HG02571 (cell line): ENCODE data around the gene COPS6.

Source experiments
- ATAC-seq: cut with Tn5 transposase; IDR thresholded peaks from one replicate; pipeline ENCODE4 v1.9.1; 2021; ENCODE audit warnings: mild to moderate bottlenecking, moderate library complexity; ENCODE audit not compliant: unreplicated experiment

COPS6 gene

DNA sequence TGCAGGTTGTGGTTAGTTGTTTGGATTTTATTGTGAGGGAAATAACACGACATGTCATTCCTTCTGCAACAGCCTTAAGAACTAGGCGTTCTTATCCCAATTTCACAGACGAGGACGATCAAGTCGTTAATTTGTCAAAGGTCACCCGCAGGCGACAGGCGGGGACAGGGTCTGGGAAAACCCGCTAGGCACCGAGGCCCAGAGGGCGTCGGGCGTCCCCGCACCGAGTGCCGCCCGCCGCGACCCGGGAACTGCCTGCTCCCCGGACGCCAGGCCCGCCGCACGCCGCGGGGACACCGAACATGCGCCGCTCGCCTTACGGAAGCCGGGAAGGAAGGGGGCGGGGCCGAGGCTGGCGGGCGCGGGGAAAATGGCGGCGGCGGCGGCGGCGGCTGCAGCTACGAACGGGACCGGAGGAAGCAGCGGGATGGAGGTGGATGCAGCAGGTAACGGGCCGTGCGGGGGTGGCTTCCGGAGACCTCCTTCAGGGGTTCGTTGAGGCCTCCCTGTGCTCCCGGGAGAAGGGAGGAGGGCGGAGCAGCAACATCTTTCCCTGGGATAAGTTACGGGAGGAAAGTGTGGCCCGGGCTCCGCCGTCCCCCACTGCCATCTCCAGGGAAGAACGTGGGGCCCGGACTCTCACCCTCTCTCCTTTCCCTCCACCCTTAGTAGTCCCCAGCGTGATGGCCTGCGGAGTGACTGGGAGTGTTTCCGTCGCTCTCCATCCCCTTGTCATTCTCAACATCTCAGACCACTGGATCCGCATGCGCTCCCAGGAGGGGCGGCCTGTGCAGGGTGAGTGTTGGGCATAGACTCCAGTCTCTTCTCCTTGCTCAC, at the start of gene COPS6:
Gene COPS6 (plus strand): TSS at position 349 of the 837 bp plus-strand sequence. CDS start 22 bp downstream, at position 371.
- no peak for ATAC-seq

DNA sequence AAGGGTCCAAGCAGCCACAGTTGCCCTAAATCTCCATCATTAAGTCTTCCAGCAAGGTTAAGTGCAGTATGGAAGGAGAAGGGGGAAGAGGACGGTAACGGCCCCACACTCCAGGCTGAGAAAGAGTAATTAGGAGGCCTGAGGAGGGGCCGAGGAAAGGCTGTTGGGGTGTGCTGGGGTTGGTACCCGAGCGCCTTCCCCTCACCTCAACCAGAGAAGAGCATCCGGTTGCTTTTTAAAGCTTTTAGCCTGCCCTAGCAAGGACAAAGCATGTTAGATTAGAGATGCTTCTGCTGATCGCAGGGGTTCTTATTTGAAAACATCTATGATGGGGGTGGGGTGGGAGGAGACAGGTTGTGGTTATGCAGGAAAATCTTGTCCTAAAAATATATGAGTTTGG, 48.2 kb upstream of the COPS6 start:
- ATAC-seq = no peak

DNA sequence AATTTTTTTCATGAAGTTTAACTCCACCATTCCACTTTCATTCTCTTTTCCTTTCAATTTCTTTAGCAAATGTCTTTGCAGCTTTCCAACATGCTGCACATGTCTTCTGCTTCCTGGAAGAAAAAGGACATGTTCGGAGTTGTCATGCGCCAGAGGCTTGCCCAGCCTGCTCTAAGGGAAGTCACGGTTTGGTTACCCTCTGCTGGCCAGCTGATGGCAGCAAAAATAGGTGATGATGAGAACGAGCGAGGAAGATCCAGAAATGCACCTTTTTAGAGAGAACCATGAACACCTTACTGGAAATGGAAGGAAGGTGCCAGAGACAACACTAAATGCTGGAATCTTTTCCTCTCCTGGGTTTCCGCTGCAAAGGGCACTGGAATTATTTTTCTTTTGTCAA, 44.1 kb upstream of the COPS6 start:
- no peak for ATAC-seq

DNA sequence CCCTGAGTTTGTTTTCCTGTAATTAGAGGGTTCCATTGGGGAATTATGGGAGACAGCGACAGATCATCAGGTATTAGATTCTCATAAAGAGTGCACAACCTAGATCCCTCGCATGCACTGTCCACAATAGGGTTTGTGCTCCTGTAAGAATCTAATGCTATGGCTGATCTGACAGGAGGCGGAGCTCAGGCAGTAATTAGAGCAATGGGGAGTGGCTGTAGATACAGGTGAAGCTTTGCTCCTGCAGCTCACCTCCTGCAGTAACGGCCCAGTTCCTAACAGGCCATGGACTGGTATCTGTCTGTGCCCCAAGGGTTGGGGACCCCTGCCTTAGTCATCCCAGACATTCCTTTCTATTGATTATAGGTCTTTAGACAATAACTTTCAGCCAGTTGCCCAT, 40.1 kb upstream of the COPS6 start:
- ATAC-seq = no peak

DNA sequence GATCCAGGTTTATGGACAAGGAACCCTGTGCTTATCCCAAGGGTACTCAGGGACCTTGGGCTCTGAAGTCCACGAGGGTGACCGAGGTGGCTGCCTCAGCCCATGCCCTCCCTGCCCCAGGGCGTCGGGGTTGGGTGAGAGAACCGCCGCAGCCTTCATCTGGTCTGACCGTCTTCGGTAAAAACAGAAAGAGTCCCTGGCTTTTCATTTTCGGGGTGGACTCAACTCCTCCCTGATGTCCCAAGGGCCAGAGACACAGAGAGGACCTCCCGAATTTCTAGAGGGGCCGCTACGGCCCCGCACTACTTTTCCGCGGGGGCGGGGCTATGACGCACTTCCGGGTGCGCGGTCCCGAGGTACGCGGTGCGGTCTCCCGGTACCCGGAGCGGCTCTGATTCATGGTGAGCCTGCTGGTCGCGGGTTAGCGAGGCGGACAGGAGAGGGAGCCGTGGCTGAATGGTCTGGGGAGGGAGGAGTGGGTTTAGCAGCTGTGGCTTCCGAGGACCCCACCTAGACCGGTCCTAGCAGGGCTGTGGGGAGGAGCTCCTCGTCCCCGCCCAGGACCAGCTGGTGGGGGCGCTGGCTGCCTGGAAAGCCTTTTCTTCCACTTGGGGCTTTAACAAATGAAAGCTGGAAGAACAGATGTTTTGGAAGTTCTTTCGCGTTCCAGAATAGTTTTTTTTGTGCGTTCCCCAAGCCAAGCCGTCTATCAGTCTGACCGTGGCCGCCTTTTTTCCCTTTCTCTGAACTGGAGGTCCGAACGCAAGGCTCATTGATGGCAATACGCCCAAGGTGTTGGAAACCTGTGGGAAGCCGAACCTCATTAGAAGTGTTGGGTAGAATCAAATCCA, 39.1 kb upstream of the COPS6 start, which contains the start of gene ZSCAN21:
Gene ZSCAN21 (plus strand): TSS at position 334 of the 851 bp plus-strand sequence. CDS start 7,233 bp downstream, outside the sequence.
- ATAC-seq = peak; percentile 73

DNA sequence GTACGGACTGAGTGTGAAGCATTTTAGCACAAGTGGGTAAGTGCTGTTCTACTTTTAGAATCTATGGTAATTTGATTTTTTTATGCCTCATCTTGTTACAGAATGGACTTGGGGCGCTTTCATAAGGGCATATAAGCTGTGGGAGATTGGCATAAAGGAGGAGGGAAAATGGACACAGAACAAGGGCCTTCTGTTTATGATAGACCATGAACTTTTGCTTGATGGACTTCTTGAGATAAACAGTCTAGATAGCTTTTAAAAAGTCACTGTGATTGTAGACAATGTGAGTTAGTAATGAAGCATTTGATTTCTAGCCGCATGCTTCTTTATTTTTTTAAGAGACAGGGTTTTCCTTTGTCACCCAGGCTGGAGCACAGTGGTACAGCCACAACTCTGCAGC, 37.2 kb upstream of the COPS6 start:
- ATAC-seq = no peak

DNA sequence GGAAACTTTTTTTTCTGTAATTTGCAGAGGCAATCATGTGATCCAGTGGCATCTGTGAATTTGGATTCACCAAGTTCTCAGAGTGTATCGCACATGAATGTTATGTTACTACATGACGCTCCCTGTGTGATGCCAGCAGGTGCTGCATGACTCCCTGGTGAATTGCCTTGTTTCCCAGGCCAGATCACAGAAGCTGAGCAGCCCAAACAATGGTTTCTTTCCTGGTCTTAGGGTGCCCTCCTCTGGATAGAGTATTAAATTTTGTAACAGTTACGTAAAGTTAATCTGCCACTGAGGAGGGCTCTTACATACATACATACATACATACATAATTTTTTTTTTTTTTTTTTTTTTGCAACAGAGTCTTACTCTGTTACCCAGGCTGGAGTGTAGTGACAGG, 35.6 kb upstream of the COPS6 start:
- ATAC-seq = no peak

DNA sequence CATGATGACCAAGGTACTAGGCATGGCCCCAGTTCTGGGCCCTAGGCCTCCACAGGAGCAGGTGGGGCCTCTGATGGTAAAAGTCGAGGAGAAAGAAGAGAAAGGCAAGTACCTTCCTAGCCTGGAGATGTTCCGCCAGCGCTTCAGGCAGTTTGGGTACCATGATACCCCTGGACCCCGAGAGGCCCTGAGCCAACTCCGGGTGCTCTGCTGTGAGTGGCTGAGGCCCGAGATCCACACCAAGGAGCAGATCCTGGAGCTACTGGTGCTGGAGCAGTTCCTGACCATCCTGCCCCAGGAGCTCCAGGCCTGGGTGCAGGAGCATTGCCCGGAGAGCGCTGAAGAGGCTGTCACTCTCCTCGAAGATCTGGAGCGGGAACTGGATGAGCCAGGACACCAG, 31.8 kb upstream of the COPS6 start:
- ATAC-seq = no peak

DNA sequence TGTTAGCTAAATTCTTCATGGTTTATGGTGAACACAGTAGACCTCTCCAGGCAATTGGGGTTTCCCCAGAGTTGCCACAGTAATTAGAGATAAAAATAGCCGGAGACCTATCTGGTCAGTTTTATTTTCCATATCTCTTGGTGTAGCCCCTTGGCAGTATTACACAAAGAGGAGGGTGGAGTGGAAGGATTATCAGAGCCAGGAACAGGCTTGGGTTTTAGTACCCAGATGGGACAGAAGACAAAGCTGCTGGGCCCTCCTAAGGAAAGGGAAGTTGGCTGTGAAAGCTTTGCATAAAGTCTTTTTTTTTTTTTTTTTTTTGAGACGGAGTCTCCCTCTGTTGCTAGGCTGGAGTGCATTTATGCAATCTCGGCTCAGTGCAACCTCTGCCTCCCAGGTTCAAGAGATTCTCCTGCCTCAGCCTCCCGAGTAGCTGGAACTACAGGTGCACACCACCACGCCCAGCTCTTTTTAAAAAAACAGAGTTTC, 29.5 kb upstream of the COPS6 start:
- ATAC-seq = no peak

DNA sequence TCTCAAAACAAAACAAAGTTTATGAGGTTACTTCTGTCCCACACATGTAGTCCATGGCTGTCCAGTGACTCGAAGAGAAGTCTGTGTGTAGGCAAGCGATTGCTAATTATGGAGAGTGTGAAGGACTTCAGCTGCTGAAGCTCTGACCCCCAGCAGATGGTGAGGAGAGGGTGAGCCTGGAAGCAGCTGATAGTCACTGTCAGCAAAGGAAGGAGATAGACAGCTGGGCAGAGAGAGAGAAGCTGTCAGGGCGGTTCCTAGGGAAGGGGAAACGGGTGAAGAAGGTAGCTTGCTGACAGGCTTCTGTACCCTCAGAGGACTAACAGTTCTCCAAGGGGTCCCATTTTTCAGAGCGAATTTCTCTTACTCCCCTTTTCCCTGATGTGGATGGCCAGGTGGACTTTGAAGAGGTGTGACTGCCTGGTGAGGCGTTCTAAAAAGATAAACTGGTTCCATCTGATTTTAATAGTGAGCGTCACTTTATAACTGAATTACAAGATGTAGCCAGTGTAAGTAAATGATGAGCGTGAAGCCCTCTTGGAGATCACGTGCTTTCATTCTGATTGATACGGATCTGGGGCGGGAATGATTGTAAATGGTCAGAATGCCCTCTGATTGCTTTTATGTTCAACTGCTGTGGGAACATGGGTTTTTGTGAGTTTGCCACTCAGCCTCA, 27.1 kb upstream of the COPS6 start:
- ATAC-seq = no peak

DNA sequence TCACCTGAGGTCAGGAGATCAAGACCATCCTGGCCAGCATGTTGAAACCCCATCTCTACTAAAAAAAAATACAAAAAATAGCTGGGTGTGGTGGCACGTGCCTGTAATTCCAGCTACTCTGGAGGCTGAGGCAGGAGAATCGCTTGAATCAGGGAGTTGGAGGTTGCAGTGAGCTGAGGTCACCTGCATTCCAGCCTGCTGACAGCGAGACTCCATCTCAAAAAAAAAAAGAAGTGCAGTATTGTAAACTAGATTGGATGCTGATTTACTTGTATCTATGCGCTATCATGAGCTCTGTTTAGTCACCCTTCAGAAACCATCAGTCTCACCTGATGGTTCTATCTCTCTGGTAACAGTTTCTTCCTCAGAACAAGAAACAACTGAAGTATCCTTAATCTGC, 25.4 kb upstream of the COPS6 start:
- no peak for ATAC-seq

DNA sequence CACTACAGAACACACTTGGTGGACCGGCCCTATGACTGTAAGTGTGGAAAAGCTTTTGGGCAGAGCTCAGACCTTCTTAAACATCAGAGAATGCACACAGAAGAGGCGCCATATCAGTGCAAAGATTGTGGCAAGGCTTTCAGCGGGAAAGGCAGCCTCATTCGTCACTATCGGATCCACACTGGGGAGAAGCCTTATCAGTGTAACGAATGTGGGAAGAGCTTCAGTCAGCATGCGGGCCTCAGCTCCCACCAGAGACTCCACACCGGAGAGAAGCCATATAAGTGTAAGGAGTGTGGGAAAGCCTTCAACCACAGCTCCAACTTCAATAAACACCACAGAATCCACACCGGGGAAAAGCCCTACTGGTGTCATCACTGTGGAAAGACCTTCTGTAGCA, 24.6 kb upstream of the COPS6 start:
- no peak for ATAC-seq

DNA sequence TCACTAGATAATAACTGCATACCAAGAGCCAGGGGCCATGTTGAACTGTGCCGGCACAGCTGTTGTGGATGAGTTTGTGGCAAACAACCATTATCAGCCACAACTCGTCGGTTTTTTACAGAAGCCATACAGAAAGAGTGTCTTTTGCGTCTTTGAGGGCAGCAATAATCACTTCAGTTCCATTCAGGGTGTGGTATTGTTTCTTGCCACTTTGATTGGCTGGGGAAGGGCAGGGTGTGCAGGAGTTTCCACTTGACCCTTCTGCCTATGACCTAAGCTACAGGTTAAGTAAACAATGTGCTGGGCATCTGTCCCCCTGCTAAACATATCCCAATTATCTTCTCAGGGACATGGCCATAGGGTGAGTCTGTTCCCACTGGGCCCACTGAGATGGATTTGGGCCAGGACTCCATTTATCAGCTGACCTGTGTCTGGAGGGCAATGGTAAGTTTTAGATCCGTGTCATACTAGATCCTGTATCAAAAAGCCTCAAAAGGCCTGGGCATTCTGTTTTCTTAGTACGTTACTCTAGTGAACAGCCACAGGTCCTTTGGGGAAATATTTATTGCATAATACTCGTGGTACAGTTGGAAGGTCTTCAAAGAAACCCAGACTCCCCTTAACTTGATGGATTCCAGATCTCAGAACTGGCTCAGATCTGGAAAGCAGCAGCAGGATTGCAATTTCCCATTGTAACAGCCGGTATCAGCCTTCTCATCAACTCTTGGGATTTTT, 23.1 kb upstream of the COPS6 start:
- ATAC-seq = no peak

DNA sequence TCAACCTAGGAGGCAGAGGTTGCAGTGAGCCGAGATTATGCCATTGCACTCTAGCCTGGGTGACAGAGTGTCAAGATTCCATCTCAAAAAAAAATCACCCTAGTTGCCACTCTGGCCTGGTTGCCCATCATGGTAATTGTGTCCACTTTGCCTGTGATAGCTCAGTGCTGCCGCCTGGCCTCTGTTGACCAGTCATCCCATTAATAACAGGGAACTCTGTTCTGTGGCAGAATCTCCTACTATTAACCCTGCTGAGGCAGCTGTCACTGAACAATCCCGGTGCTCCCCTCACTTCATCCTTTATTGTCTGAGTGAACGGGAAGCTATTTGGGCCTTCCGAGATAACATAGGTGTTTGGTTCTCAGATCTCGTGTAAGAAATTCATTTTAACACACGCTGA, 21.8 kb upstream of the COPS6 start:
- no peak for ATAC-seq

DNA sequence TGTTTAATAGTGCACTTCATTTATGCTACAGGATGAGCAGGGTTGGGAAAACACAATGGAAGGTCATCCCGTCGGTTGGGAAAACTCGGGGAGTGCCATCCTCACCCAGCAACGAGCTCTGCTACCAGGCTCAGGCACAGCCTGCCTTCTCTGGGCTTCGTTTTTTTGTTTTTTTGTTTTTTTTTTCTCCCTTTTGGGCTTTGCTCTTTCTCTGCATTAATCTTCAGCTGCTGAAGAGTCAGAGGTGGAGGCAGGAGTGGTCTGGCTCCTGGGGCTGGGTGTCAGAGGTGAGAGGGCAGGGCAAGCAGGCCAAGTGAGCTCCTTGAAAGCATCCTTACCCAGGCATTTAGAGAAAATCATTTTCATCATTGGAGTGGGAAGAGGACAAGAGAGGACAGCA, 18.8 kb upstream of the COPS6 start:
- ATAC-seq = no peak

DNA sequence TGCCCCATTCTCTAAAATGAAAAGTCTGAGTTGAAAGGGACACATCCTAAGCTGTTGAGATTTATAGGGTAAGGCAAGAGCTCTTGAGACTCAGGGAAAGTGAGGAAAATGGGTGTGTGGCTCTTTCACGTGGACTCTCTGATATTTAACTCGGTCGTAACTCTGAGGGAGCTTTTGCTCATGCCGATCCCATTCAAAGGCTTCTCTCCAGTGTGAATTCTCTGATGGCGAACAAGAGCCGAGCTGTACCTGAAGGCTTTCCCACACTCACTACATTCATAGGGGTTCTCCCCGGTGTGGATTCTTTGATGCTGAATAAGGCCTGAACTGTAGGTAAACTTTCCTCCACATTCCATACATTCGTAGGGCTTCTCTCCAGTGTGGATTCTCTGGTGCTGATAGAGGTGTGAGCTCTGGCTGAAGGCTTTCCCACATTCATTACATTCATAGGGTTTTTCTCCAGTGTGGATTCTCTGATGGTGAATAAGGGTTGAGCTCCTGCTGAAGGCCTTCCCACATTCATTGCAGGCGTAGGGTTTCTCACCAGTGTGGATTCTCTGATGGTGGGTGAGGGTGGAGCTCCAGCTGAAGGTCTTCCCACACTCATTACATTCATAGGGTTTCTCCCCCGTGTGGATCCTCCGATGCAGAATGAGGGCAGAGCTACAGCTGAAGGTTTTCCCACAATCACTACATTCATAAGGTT, 17.6 kb upstream of the COPS6 start:
- ATAC-seq = no peak

DNA sequence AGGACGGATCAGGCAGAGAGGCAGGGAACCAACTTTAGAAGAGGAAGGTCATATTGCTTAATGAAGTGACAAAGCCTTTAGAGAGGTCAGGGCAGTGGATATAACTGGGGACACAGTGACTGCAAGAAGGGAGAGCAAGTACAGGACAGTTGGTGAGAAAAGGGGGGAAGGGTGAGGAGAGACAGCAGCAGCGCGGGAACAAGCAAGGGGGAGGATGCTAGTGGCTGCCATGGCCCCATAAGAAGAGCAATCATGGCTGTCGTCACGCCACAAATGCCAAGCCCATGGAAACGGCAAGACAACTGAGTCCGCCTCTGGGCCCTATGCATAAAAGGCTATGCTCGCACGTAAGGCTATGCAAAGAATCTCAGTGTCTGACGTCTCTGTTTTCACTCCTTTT, 16.3 kb upstream of the COPS6 start:
- no peak for ATAC-seq

DNA sequence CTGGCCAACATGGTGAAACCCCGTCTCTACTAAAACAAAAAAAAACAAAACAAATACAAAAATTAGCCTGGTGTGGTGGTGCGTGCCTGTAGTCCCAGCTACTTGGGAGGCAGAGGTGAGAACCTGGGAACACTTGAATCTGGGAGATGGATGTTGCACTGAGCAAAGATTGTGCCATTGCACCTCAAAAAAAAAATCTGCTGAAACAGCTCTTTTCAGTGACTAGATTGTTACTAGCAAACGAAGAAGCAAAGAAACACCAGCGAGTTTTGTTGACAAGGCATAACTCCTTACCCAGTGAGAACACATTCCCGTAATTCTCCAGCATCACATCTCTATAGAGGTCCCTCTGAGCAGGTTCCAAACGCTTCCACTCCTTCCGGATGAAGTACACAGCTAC, 13.9 kb upstream of the COPS6 start:
- ATAC-seq = no peak

DNA sequence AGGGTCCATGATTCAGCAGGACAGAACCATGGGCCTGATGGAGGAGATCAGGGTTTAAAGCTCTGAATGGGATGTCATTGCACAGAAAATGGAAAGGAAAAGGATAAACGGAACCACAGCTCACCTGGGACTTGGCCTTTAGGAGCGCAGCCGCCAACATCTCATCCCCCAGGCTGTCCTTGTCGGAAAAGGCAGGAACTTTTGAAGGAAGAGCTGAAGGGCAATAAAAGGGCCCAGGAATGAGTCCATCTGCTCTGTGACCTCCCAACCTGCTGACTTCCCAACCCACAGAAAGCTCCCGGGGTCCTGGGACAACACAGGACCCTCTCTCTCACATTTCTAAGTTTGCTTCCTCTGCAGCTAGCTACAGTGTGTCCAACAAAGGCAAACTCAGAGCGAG, 13.4 kb upstream of the COPS6 start:
- no peak for ATAC-seq

DNA sequence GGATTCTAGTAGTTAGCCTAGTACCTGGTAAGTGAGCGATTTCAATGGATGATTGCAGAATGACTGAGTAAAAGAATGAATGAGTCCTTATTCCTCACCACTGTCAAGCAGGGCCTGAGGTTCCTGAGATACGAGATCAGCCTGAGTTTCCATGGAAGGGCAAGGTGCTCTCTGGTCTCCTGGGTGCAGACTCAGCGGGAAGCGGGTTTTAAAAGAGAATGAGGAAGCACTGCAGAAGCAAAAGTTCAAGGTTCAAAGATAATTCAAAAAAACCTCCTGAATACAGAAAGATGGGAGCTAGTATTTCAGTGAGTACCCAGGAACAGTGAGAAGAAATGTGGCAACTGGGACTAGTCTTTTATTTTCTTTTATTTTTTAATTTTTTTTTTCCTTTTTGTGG, 11.6 kb upstream of the COPS6 start:
- ATAC-seq = no peak
